Stimulated activated CD4-positive, alpha-beta T cell treated with anti-CD3 and anti-CD28 coated beads, Interleukin-4, amount 100 ng/mL, for 1 hour (primary cell): ENCODE data around the gene ACTG1.

Experiments
- DNase-seq: peaks from one replicate; pipeline ENCODE4 v3.0.0-alpha.2; 2020

ACTG1 gene

DNA sequence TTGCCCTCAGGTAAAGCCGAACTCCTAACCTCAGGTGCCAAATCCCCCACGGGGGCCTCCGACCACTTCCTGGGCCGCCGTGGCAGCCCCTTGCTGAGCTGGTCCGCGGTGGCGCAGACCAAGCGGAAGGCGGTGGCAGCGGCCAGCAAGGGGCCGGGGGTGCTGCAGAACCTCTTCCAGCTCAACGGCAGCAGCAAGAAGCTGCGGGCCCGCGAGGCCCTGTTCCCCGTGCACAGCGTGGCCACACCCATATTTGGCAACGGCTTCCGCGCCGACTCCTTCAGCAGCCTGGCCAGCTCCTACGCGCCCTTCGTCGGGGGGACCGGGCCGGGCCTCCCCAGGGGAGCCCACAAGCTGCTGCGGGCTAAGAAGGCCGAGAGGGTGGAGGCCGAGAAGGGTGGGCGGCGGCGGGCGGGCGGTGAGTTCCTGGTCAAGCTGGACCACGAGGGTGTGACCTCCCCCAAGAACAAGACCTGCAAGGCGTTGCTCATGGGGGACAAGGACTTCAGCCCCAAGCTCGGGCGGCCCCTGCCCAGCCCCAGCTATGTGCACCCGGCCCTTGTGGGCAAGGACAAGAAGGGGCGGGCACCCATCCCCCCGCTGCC lies 51.6 kb downstream of the ACTG1 start:
- DNase-seq, result no peak
